IMR-90 (cell line): ENCODE measurements around the gene MAML3. TPM values are rescaled to one million over a fixed set of nuclear protein-coding genes. Genes with fewer than 3 reads are reported as not detected.

Source experiments
- ATAC-seq: fragments of 200-7000 bp; cut with Tn5 transposase; 2 replicates; pipeline ENCODE4 v1.9.1; 2020; ENCODE audit warnings: low read depth, mild to moderate bottlenecking, moderate library complexity
- BruUV-seq: library from RNA; stranded (reverse); fragments of 400-500 nt; replicated peaks from 2 replicates; lab custom pipeline; 2021; lab: Mats Ljungman, UMichigan
- CTCF ChIA-PET: fragments of 300-600 bp; formaldehyde crosslinking; extraction: SDS; loops from one replicate; lab custom pipeline; 2021; ENCODE audit warnings: antibody characterized with exemption; lab: Yijun Ruan, JAX
- POLR2A ChIA-PET: fragments of 300-600 bp; sonication (Branson Sonifier 250); formaldehyde crosslinking; loops from one replicate; lab custom pipeline; 2022; ENCODE audit warnings: antibody characterized with exemption; ENCODE audit not compliant: unreplicated experiment; lab: Charles Lee
- DNase-seq: peaks from one replicate; pipeline ENCODE4 v3.0.0; 2013
- H2AFZ ChIP-seq: replicated peaks from 2 replicates; pipeline ENCODE3; 2013; ENCODE audit warnings: low read length, mild to moderate bottlenecking; ENCODE audit not compliant: poor library complexity
- H2AK5ac ChIP-seq: 2 replicates; pipeline ENCODE4 v1.6.1; 2013; ENCODE audit warnings: low read depth, low read length, inconsistent platforms
- H2AK9ac ChIP-seq: replicated peaks from 2 replicates; pipeline ENCODE3; 2013; ENCODE audit warnings: mild to moderate bottlenecking, low read depth, low read length, moderate library complexity; ENCODE audit not compliant: poor library complexity
- H2BK120ac ChIP-seq: 2 replicates; pipeline ENCODE4 v1.6.1; 2013; ENCODE audit warnings: low read depth, low read length, inconsistent platforms
- H2BK15ac ChIP-seq: 3 replicates; pipeline ENCODE4 v1.6.1; 2013; ENCODE audit warnings: low read depth, low read length, inconsistent platforms
- H2BK20ac ChIP-seq: 2 replicates; pipeline ENCODE4 v1.6.1; 2013; ENCODE audit warnings: low read depth, mild to moderate bottlenecking, inconsistent platforms, low read length, moderate library complexity
- H2BK5ac ChIP-seq: 2 replicates; pipeline ENCODE4 v1.6.1; 2013; ENCODE audit warnings: mild to moderate bottlenecking, low read depth, low read length, inconsistent platforms; ENCODE audit not compliant: poor library complexity, severe bottlenecking
- H3K14ac ChIP-seq: replicated peaks from 2 replicates; pipeline ENCODE4 v1.6.1; 2013; ENCODE audit warnings: low read depth, low read length, inconsistent platforms
- H3K18ac ChIP-seq: 2 replicates; pipeline ENCODE4 v1.6.1; 2013; ENCODE audit warnings: low read depth, low read length, control low read depth
- H3K23ac ChIP-seq: 2 replicates; pipeline ENCODE4 v1.6.1; 2013; ENCODE audit warnings: low read depth, low read length, inconsistent platforms
- H3K27ac ChIP-seq: 2 replicates; pipeline ENCODE4 v1.5.1; 2013; ENCODE audit warnings: mild to moderate bottlenecking, control low read depth, low read length; ENCODE audit not compliant: insufficient read depth
- H3K27me3 ChIP-seq: 2 replicates; pipeline ENCODE4 v1.6.1; 2013; ENCODE audit warnings: low read length; ENCODE audit not compliant: control insufficient read depth, insufficient read depth
- H3K36me3 ChIP-seq: 2 replicates; pipeline ENCODE4 v1.6.1; 2013; ENCODE audit warnings: low read length, mixed read lengths; ENCODE audit not compliant: control insufficient read depth, insufficient read depth
- H3K4ac ChIP-seq: 2 replicates; pipeline ENCODE4 v1.6.1; 2013; ENCODE audit warnings: low read depth, low read length, inconsistent platforms
- H3K4me1 ChIP-seq: 2 replicates; pipeline ENCODE4 v1.6.1; 2013; ENCODE audit warnings: low read length, mixed read lengths; ENCODE audit not compliant: control insufficient read depth, insufficient read depth
- H3K4me2 ChIP-seq: 2 replicates; pipeline ENCODE4 v1.6.1; 2013; ENCODE audit warnings: low read depth, mild to moderate bottlenecking, control low read depth, low read length, moderate library complexity
- H3K4me3 ChIP-seq: 2 replicates; pipeline ENCODE4 v1.5.1; 2013; ENCODE audit warnings: low read depth, mild to moderate bottlenecking, control low read depth, low read length, moderate library complexity; ENCODE audit not compliant: insufficient read depth
- H3K56ac ChIP-seq: 2 replicates; pipeline ENCODE4 v1.6.1; 2013; ENCODE audit warnings: low read length, inconsistent platforms; ENCODE audit not compliant: insufficient read depth; ENCODE audit errors: extremely low read depth
- H3K79me1 ChIP-seq, 2 experiments: 2 replicates each; pipeline ENCODE4 v1.6.1; 2013; ENCODE audit warnings: low read length in 2 of 2, inconsistent platforms in 1 of 2, low read depth in 1 of 2
- H3K9ac ChIP-seq: 2 replicates; pipeline ENCODE4 v1.6.1; 2013; ENCODE audit warnings: low read depth, low read length, control low read depth
- H3K9me1 ChIP-seq: 2 replicates; pipeline ENCODE4 v1.6.1; 2013; ENCODE audit warnings: low read length, inconsistent platforms; ENCODE audit not compliant: insufficient read depth
- H3K9me3 ChIP-seq: 2 replicates; pipeline ENCODE4 v1.6.1; 2013; ENCODE audit warnings: low read length; ENCODE audit not compliant: control insufficient read depth, insufficient read depth
- H4K20me1 ChIP-seq: 2 replicates; pipeline ENCODE4 v1.6.1; 2013; ENCODE audit warnings: low read length, inconsistent platforms; ENCODE audit not compliant: insufficient read depth
- H4K5ac ChIP-seq: 2 replicates; pipeline ENCODE4 v1.6.1; 2013; ENCODE audit warnings: mild to moderate bottlenecking, low read depth, low read length, control low read depth
- H4K8ac ChIP-seq, 2 experiments: 2 replicates each; pipeline ENCODE4 v1.6.1; 2013; ENCODE audit warnings: low read depth in 2 of 2, low read length in 2 of 2, control low read depth in 1 of 2, inconsistent platforms in 1 of 2
- H4K91ac ChIP-seq: 2 replicates; pipeline ENCODE4 v1.6.1; 2013; ENCODE audit warnings: low read depth, low read length, inconsistent platforms; ENCODE audit not compliant: insufficient read depth
- CHD1 ChIP-seq: IDR thresholded peaks from 2 replicates; pipeline ENCODE4 v1.6.1; 2012; ENCODE audit warnings: low read depth, low read length, improper control_type of control experiment
- ELK1 ChIP-seq: fragments of 150-350 bp; IDR thresholded peaks from 2 replicates; pipeline ENCODE4 v1.6.1; 2016; ENCODE audit warnings: low read depth, mild to moderate bottlenecking, low read length, moderate library complexity, borderline replicate concordance
- FOS ChIP-seq: fragments of 150-350 bp; IDR thresholded peaks from 2 replicates; pipeline ENCODE4 v1.6.1; 2016; ENCODE audit warnings: low read depth, low read length
- WGBS, 2 experiments: methylation state at CpG; one replicate each; pipeline versions ENCODE4 v1.1.5 to v1.1.7; 2013; ENCODE audit warnings: missing lambda C conversion rate in 2 of 2; ENCODE audit not compliant: insufficient read length in 1 of 2; ENCODE audit errors: extremely low coverage in 2 of 2; 5-methylcytosine and 5-hydroxymethylcytosine counted together
- dilution Hi-C: fragments of 300-500 bp; cut with HindIII; formaldehyde crosslinking; loops from one replicate; pipeline ENCODE4 v1.14.3; 2018; ENCODE audit warnings: low sequenced_read_pairs; ENCODE audit not compliant: unreplicated experiment
- in situ Hi-C: fragments of 300-500 bp; cut with MboI; formaldehyde crosslinking; loops from 3 replicates; pipeline ENCODE4 v1.14.3; 2019; ENCODE audit warnings: low sequenced_read_pairs, inconsistent platforms, mixed read lengths
- intact Hi-C: fragments of 100-400 bp; cut with micrococcal nuclease; formaldehyde crosslinking; loops from 2 replicates; pipeline ENCODE4 v1.10.0; 2022
- polyA plus RNA-seq, 3 experiments: library from polyadenylated mRNA; depleted of rRNA; stranded (reverse); fragments of >200 nt; gene quantifications; 2 replicates each; pipeline ENCODE4 v1.2.3, GENCODE V29; 2012; ENCODE audit warnings: low replicate concordance in 1 of 3
- total RNA-seq: library from RNA; depleted of rRNA; stranded (reverse); fragments of >200 nt; gene quantifications from 2 replicates; pipeline ENCODE4 v1.2.3, GENCODE V29; 2012

Gene MAML3
- total and polyA plus RNA-seq, 2 of the 4 experiments (the other 2 are of a cell fraction): 0.90 to 1.7 TPM

GRCh38 chr4:139859876-139860275, 294.1 kb downstream of the MAML3 start:
- Histone ChIP-seq H4K20me1 (no peaks in the 10 kb centered on the region), H4K5ac (no peak overlapping the region), H4K91ac (no peak overlapping the region), H2AK5ac (no peak overlapping the region), H3K9ac (no peak overlapping the region), H2BK15ac (no peak overlapping the region), H2AK9ac (no peak overlapping the region), H3K4me1 (no peaks in the 10 kb centered on the region), H3K27me3 (no peaks in the 10 kb centered on the region), H2BK120ac (no peak overlapping the region), H3K27ac (no peak overlapping the region), H3K56ac (no peak overlapping the region), H2AFZ (no peak overlapping the region), H3K9me1 (no peaks in the 10 kb centered on the region; the same call in 1 of the 2 replicates), H3K9me3 (no peaks in the 10 kb centered on the region), H3K14ac (no peak overlapping the region), H3K36me3 (no peaks in the 10 kb centered on the region), H3K4me2 (no peak overlapping the region), H3K4me3 (no peak overlapping the region), H3K4ac (no peak overlapping the region), H2BK20ac (no peak overlapping the region), H3K23ac (no peak overlapping the region), H3K18ac (no peak overlapping the region), H2BK5ac (no peak overlapping the region), H4K8ac (no peak overlapping the region), H3K79me1 (no peaks in the 10 kb centered on the region; a peak in 2 of 4 replicates)
- TF ChIP-seq ELK1 (no peak), FOS (no peak), CHD1 (no peak)
- CTCF ChIA-PET: no interaction called here
- intact Hi-C loops (no loop called here), in situ Hi-C loops (no loop called here), dilution Hi-C loops (no loop called here)
- POLR2A ChIA-PET: no interaction called here
- no TSS peak for BruUV-seq
- no peak for ATAC-seq
- DNase-seq: no peak
- 85% methylated on average over 9 of the region's 31 CpGs; no CpG with 5 or more reads in 1 of the 2 experiments for WGBS, 2 experiments
